T-cell (primary cell): Measurements from ENCODE around the gene A4GNT. TPM values are rescaled to one million over a fixed set of nuclear protein-coding genes. Genes with fewer than 3 reads are reported as not detected.

ENCODE experiments used
- ATAC-seq, 4 experiments: fragments of 200-7000 bp in 3 of 4; fragments of 150-1000 bp in 1 of 4; cut with Tn5 transposase; replicated peaks in 1 of 4; 1 replicate in 3 of 4; 2 replicates in 1 of 4; pipeline ENCODE4 v1.10.0; 2021; ENCODE audit warnings: moderate library complexity in 3 of 4, mild to moderate bottlenecking in 2 of 4, moderate number of reproducible peaks in 1 of 4
- CTCF ChIA-PET, 2 donors: fragments of 300-600 bp; sonication (Branson Sonifier 250); formaldehyde crosslinking; loops; one replicate each; lab custom pipeline; 2022; ENCODE audit warnings: antibody characterized with exemption in 2 of 2; lab: Charles Lee
- POLR2A ChIA-PET, 2 donors: fragments of 300-600 bp; sonication (Branson Sonifier 250); formaldehyde crosslinking; loops; one replicate each; lab custom pipeline; 2022; ENCODE audit warnings: antibody characterized with exemption in 2 of 2; lab: Charles Lee
- DNase-seq, 35 experiments: peaks; one replicate each; pipeline versions ENCODE4 v3.0.0 to v3.0.0-alpha.2; 2013 to 2023
- H3K27ac ChIP-seq: one replicate; pipeline ENCODE4 v1.5.1; 2013; ENCODE audit warnings: low read length
- H3K27me3 ChIP-seq, 2 experiments: replicated peaks in 1 of 2; 1 replicate in 1 of 2; 2 replicates in 1 of 2; pipeline versions ENCODE4 v1.6.1 to v1.7.0; 2013; ENCODE audit warnings: low read length in 1 of 2, mixed read lengths in 1 of 2; ENCODE audit not compliant: control insufficient read depth in 2 of 2, insufficient read depth in 2 of 2; ENCODE audit errors: extremely low read depth in 1 of 2
- H3K36me3 ChIP-seq, 2 donors: 1 replicate in 1 of 2; 2 replicates in 1 of 2; pipeline versions ENCODE4 v1.6.1 to v1.7.0; 2013; ENCODE audit warnings: low read length in 1 of 2; ENCODE audit not compliant: control insufficient read depth in 2 of 2, insufficient read depth in 1 of 2; ENCODE audit errors: extremely low read depth in 1 of 2
- H3K4me1 ChIP-seq, 2 experiments: 1 replicate in 1 of 2; 2 replicates in 1 of 2; pipeline versions ENCODE4 v1.6.1 to v1.7.0; 2013; ENCODE audit warnings: low read length in 2 of 2, mixed read lengths in 1 of 2; ENCODE audit not compliant: insufficient read depth in 2 of 2, control insufficient read depth in 1 of 2; ENCODE audit errors: extremely low read depth in 1 of 2
- H3K4me3 ChIP-seq, 2 donors: 1 replicate in 1 of 2; 2 replicates in 1 of 2; pipeline versions ENCODE4 v1.5.1 to v1.7.0; 2013; ENCODE audit warnings: mild to moderate bottlenecking in 2 of 2, low read length in 1 of 2, moderate library complexity in 1 of 2; ENCODE audit not compliant: control insufficient read depth in 1 of 2; ENCODE audit errors: extremely low read depth in 1 of 2
- H3K9me3 ChIP-seq: 2 replicates; pipeline ENCODE4 v1.7.0; 2013
- H3K27ac Mint-ChIP-seq, 2 donors: one replicate each; pipeline ENCODE4 v1.8.0; 2020 to 2021; ENCODE audit warnings: mild to moderate bottlenecking in 2 of 2, mixed read lengths in 2 of 2
- H3K27me3 Mint-ChIP-seq, 2 donors: one replicate each; pipeline ENCODE4 v1.8.0; 2021 to 2022; ENCODE audit warnings: mixed read lengths in 2 of 2
- H3K36me3 Mint-ChIP-seq: one replicate; pipeline ENCODE4 v1.8.0; 2021; ENCODE audit warnings: mixed read lengths
- H3K4me1 Mint-ChIP-seq, 3 donors: one replicate each; pipeline ENCODE4 v1.8.0; 2020 to 2022; ENCODE audit warnings: mixed read lengths in 3 of 3, mild to moderate bottlenecking in 1 of 3
- H3K4me3 Mint-ChIP-seq, 3 donors: one replicate each; pipeline ENCODE4 v1.8.0; 2020 to 2022; ENCODE audit warnings: mild to moderate bottlenecking in 3 of 3, mixed read lengths in 3 of 3, moderate library complexity in 3 of 3
- H3K9me3 Mint-ChIP-seq, 3 donors: one replicate each; pipeline ENCODE4 v1.8.0; 2020 to 2022; ENCODE audit warnings: mixed read lengths in 3 of 3
- WGBS: methylation state at CpG from one replicate; pipeline ENCODE4 v1.1.5; 2013; ENCODE audit warnings: missing lambda C conversion rate; ENCODE audit not compliant: insufficient coverage; 5-methylcytosine and 5-hydroxymethylcytosine counted together
- total RNA-seq, 35 experiments: library from RNA in 6 of 35; stranded (reverse) in 6 of 35; fragments of 120-200 nt in 1 of 35; gene quantifications; one replicate each; pipeline versions ENCODE4 v1.2.1 to v1.2.4 and lab custom pipeline; 2013 to 2026

Gene A4GNT
- total RNA-seq, 5 donors from 2014 or later (not counting 1 experiment from before 2014, with no cell fraction given) = not detected

- H3K4me3 Mint-ChIP-seq = no peak overlapping the region
- 27% methylated on average over 1 of the region's 2 CpGs for WGBS
- CTCF ChIA-PET = interaction anchor here in 1 of 2 donors (0.7 kb wide), 1 partner anchor 1038 kb away, joined by 3 read pairs; no protein-coding TSS in a partner anchor
- H3K9me3 ChIP-seq = no peaks in the 10 kb centered on the region
- no peaks in the 10 kb centered on the region for H3K9me3 Mint-ChIP-seq
- no peak overlapping the region for H3K27ac ChIP-seq
- ATAC-seq = no peak
- H3K4me1 Mint-ChIP-seq = no peaks in the 10 kb centered on the region
- H3K4me3 ChIP-seq = no peak overlapping the region
- DNase-seq = no peak
- POLR2A ChIA-PET = no interaction called here
- no peaks in the 10 kb centered on the region for H3K27me3 ChIP-seq
- H3K36me3 ChIP-seq = no peaks in the 10 kb centered on the region
- H3K27ac Mint-ChIP-seq = no peak overlapping the region
- no peaks in the 10 kb centered on the region for H3K4me1 ChIP-seq
- H3K27me3 Mint-ChIP-seq = peaks cover 8 to 14% of the 10 kb centered on the region in 2 donors
- no peaks in the 10 kb centered on the region for H3K36me3 Mint-ChIP-seq
These were observed 5.7 kb upstream of the A4GNT start for GRCh38 chr3:138137861-138138260.

- POLR2A ChIA-PET = interaction anchor here in 1 of 2 donors (0.7 kb wide), 1 partner anchor 20 kb away, joined by 4 read pairs; no protein-coding TSS in a partner anchor
- H3K4me3 Mint-ChIP-seq = no peak overlapping the region
- no peak overlapping the region for H3K27ac ChIP-seq
- CTCF ChIA-PET = no interaction called here
- H3K9me3 ChIP-seq = no peaks in the 10 kb centered on the region
- no peak overlapping the region for H3K4me3 ChIP-seq
- peaks cover 4 to 10% of the 10 kb centered on the region in 2 donors for H3K27me3 Mint-ChIP-seq
- no peaks in the 10 kb centered on the region for H3K9me3 Mint-ChIP-seq
- no peaks in the 10 kb centered on the region for H3K4me1 ChIP-seq
- 94% methylated on average over 3 of the region's 3 CpGs for WGBS
- ATAC-seq (no peak), DNase-seq (no peak)
- no peak overlapping the region for H3K27ac Mint-ChIP-seq
- no peaks in the 10 kb centered on the region for H3K4me1 Mint-ChIP-seq
- H3K27me3 ChIP-seq = no peaks in the 10 kb centered on the region
- no peaks in the 10 kb centered on the region for H3K36me3 ChIP-seq
- H3K36me3 Mint-ChIP-seq = no peaks in the 10 kb centered on the region
These were observed 4.0 kb upstream of the A4GNT start for GRCh38 chr3:138136201-138136600.

GRCh38 chr3:138135833-138136194 is 3.6 kb upstream of the A4GNT start:
- Mint-ChIP-seq H3K27me3 (peaks cover 4 to 8% of the 10 kb centered on the region in 2 donors), H3K9me3 (no peaks in the 10 kb centered on the region), H3K36me3 (no peaks in the 10 kb centered on the region), H3K27ac (no peak overlapping the region), H3K4me3 (no peak overlapping the region), H3K4me1 (no peaks in the 10 kb centered on the region)
- Histone ChIP-seq H3K36me3 (no peaks in the 10 kb centered on the region), H3K27me3 (peaks cover 0 to 3% of the 10 kb centered on the region in 2 experiments), H3K4me3 (no peak overlapping the region), H3K27ac (no peak overlapping the region), H3K4me1 (no peaks in the 10 kb centered on the region), H3K9me3 (no peaks in the 10 kb centered on the region)
- ATAC-seq (no peak), DNase-seq (no peak)
- ChIA-PET CTCF (interaction anchor here in 1 of 2 donors (0.8 kb wide), 1 partner anchor 283 kb away, joined by 4 read pairs; no protein-coding TSS in a partner anchor), POLR2A (interaction anchor here in 1 of 2 donors (0.7 kb wide), 1 partner anchor 20 kb away, joined by 4 read pairs; no protein-coding TSS in a partner anchor)
- WGBS = no CpG with 5 or more reads among the region's 2 CpGs

GRCh38 chr3:138135146-138135832 is 3.1 kb upstream of the A4GNT start:
- H3K36me3 ChIP-seq = no peaks in the 10 kb centered on the region
- Mint-ChIP-seq H3K4me1 (no peaks in the 10 kb centered on the region), H3K4me3 (no peak overlapping the region), H3K36me3 (no peaks in the 10 kb centered on the region), H3K9me3 (no peaks in the 10 kb centered on the region), H3K27me3 (peaks cover 4 to 6% of the 10 kb centered on the region in 2 donors), H3K27ac (no peak overlapping the region)
- no peak overlapping the region for H3K27ac ChIP-seq
- ChIA-PET POLR2A (interaction anchor here in 1 of 2 donors (0.7 kb wide), 1 partner anchor 21 kb away, joined by 4 read pairs; no protein-coding TSS in a partner anchor), CTCF (interaction anchor here in 1 of 2 donors (0.8 kb wide), 1 partner anchor 284 kb away, joined by 4 read pairs; no protein-coding TSS in a partner anchor)
- no CpG with 5 or more reads among the region's 3 CpGs for WGBS
- no peaks in the 10 kb centered on the region for H3K9me3 ChIP-seq
- H3K4me3 ChIP-seq = no peak overlapping the region
- DNase-seq (no peak), ATAC-seq (no peak)
- H3K27me3 ChIP-seq = peaks cover 0 to 4% of the 10 kb centered on the region in 2 experiments
- H3K4me1 ChIP-seq = no peaks in the 10 kb centered on the region

GRCh38 chr3:138127636-138128365 is 4.4 kb downstream of the A4GNT start:
- ChIA-PET CTCF (interaction anchor here (0.6 to 1.6 kb wide), 2 partner anchors 10 to 91 kb away, joined by 4 to 8 read pairs; no protein-coding TSS in a partner anchor), POLR2A (interaction anchor here in 1 of 2 donors (0.6 kb wide), 1 partner anchor 110 kb away, joined by 3 read pairs; no protein-coding TSS in a partner anchor)
- H3K9me3 Mint-ChIP-seq = no peaks in the 10 kb centered on the region
- H3K27me3 ChIP-seq = peaks cover 0 to 9% of the 10 kb centered on the region in 2 experiments
- no peaks in the 10 kb centered on the region for H3K4me1 Mint-ChIP-seq
- H3K36me3 Mint-ChIP-seq = no peaks in the 10 kb centered on the region
- H3K27me3 Mint-ChIP-seq = peaks cover 4 to 6% of the 10 kb centered on the region in 2 donors
- H3K4me3 ChIP-seq = no peak overlapping the region
- ATAC-seq (no peak), DNase-seq (no peak)
- H3K36me3 ChIP-seq = no peaks in the 10 kb centered on the region
- no peak overlapping the region for H3K27ac Mint-ChIP-seq
- no peaks in the 10 kb centered on the region for H3K9me3 ChIP-seq
- WGBS = no CpG with 5 or more reads among the region's 1 CpG
- H3K4me3 Mint-ChIP-seq = no peak overlapping the region
- no peak overlapping the region for H3K27ac ChIP-seq
- H3K4me1 ChIP-seq = no peaks in the 10 kb centered on the region

GRCh38 chr3:138125548-138126221 is 6.5 kb downstream of the A4GNT start:
- ATAC-seq = no peak
- no peak for DNase-seq
- H3K27ac Mint-ChIP-seq = no peak overlapping the region
- Histone ChIP-seq H3K36me3 (no peaks in the 10 kb centered on the region), H3K27me3 (peaks cover 0 to 13% of the 10 kb centered on the region in 2 experiments), H3K9me3 (no peaks in the 10 kb centered on the region), H3K4me3 (no peak overlapping the region), H3K4me1 (no peaks in the 10 kb centered on the region), H3K27ac (no peak overlapping the region)
- no peaks in the 10 kb centered on the region for H3K36me3 Mint-ChIP-seq
- no peak overlapping the region for H3K4me3 Mint-ChIP-seq
- no peaks in the 10 kb centered on the region for H3K4me1 Mint-ChIP-seq
- ChIA-PET POLR2A (no interaction called here), CTCF (interaction anchor here in 1 of 2 donors (0.6 kb wide), 1 partner anchor 8 kb away, joined by 6 read pairs; no protein-coding TSS in a partner anchor)
- H3K9me3 Mint-ChIP-seq = no peaks in the 10 kb centered on the region
- 82% methylated on average over 3 of the region's 5 CpGs for WGBS
- H3K27me3 Mint-ChIP-seq = peaks cover 7 to 9% of the 10 kb centered on the region in 2 donors
